Body of pancreas (tissue), 4 donors: ENCODE results near the gene FBXL5.

ENCODE experiments used
- POLR2A ChIP-seq, 3 donors: fragments of 450-650 bp; IDR thresholded peaks; one replicate each; pipeline ENCODE4 v1.6.1; 2016; ENCODE audit warnings: antibody characterized with exemption in 3 of 3, mild to moderate bottlenecking in 2 of 3
- TF ChIP-seq, protein P1 (sequence below), 7 experiments: fragments of 450-650 bp in 4 of 7; fragments of 200-600 bp in 3 of 7; sonication (generic) in 3 of 7; IDR thresholded peaks; one replicate each; pipeline ENCODE4 v1.5.1; 2016 to 2019; ENCODE audit warnings: antibody characterized with exemption in 7 of 7

- TF ChIP-seq, protein P1, sequence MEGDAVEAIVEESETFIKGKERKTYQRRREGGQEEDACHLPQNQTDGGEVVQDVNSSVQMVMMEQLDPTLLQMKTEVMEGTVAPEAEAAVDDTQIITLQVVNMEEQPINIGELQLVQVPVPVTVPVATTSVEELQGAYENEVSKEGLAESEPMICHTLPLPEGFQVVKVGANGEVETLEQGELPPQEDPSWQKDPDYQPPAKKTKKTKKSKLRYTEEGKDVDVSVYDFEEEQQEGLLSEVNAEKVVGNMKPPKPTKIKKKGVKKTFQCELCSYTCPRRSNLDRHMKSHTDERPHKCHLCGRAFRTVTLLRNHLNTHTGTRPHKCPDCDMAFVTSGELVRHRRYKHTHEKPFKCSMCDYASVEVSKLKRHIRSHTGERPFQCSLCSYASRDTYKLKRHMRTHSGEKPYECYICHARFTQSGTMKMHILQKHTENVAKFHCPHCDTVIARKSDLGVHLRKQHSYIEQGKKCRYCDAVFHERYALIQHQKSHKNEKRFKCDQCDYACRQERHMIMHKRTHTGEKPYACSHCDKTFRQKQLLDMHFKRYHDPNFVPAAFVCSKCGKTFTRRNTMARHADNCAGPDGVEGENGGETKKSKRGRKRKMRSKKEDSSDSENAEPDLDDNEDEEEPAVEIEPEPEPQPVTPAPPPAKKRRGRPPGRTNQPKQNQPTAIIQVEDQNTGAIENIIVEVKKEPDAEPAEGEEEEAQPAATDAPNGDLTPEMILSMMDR (IDR thresholded peaks at IDR 0.05): no peak
- no peak for TF ChIP-seq POLR2A (IDR thresholded peaks at IDR 0.05)
These were observed 1.7 kb downstream of the FBXL5 start for GRCh38 chr4:15653420-15653819.
